Caco-2 (cell line): ENCODE measurements around the gene RERE. TPM values are rescaled to one million over a fixed set of nuclear protein-coding genes. Genes with fewer than 3 reads are reported as not detected.

ENCODE experiments used
- BruUV-seq: library from RNA; stranded (reverse); fragments of 400-500 nt; replicated peaks from 2 replicates; lab custom pipeline; 2021; lab: Mats Ljungman, UMichigan
- CTCF ChIA-PET: fragments of 300-600 bp; sonication (Branson Sonifier 250); formaldehyde crosslinking; loops from one replicate; lab custom pipeline; 2022; ENCODE audit warnings: antibody characterized with exemption; lab: Charles Lee
- POLR2A ChIA-PET: fragments of 300-600 bp; sonication (Branson Sonifier 250); formaldehyde crosslinking; loops from one replicate; lab custom pipeline; 2022; ENCODE audit warnings: antibody characterized with exemption; lab: Charles Lee
- DNase-seq, 2 experiments: peaks; one replicate each; pipeline versions ENCODE4 v3.0.0 to v3.0.0-alpha.2; 2020 to 2022
- H3K27me3 ChIP-seq: replicated peaks from 2 replicates; pipeline ENCODE4 v1.6.0; 2011; ENCODE audit warnings: low read length; ENCODE audit not compliant: control insufficient read depth, insufficient read depth
- H3K36me3 ChIP-seq: 2 replicates; pipeline ENCODE4 v1.5.1; 2011; ENCODE audit warnings: low read length; ENCODE audit not compliant: control insufficient read depth, insufficient read depth
- H3K4me1 ChIP-seq: fragments of 250-450 bp; sonication (Bioruptor Pico); 2 replicates; pipeline ENCODE4 v1.5.1; 2020; ENCODE audit warnings: mild to moderate bottlenecking
- H3K4me3 ChIP-seq: 2 replicates; pipeline ENCODE4 v1.5.1; 2011; ENCODE audit warnings: low read depth, mild to moderate bottlenecking, control low read depth, low read length
- H3K9me3 ChIP-seq: fragments of 250-450 bp; sonication (Bioruptor Pico); 2 replicates; pipeline ENCODE4 v1.5.1; 2020; ENCODE audit warnings: mild to moderate bottlenecking, moderate library complexity
- H3K27ac Mint-ChIP-seq: one replicate; pipeline ENCODE4 v1.8.0; 2022; ENCODE audit warnings: mixed read lengths; ENCODE audit not compliant: unreplicated experiment
- H3K27me3 Mint-ChIP-seq: one replicate; pipeline ENCODE4 v1.8.0; 2022; ENCODE audit warnings: mixed read lengths; ENCODE audit not compliant: insufficient read depth, unreplicated experiment
- H3K36me3 Mint-ChIP-seq: one replicate; pipeline ENCODE4 v1.8.0; 2022; ENCODE audit warnings: mild to moderate bottlenecking, mixed read lengths; ENCODE audit not compliant: insufficient read depth, unreplicated experiment
- H3K4me1 Mint-ChIP-seq: one replicate; pipeline ENCODE4 v1.8.0; 2022; ENCODE audit warnings: low read depth, mixed read lengths; ENCODE audit not compliant: unreplicated experiment
- H3K4me3 Mint-ChIP-seq: one replicate; pipeline ENCODE4 v1.8.0; 2022; ENCODE audit warnings: mild to moderate bottlenecking, moderate library complexity, mixed read lengths; ENCODE audit not compliant: unreplicated experiment
- H3K9me3 Mint-ChIP-seq: one replicate; pipeline ENCODE4 v1.8.0; 2022; ENCODE audit warnings: mixed read lengths; ENCODE audit not compliant: unreplicated experiment
- CTCF ChIP-seq, 2 experiments: fragments of 200-600 bp in 1 of 2; IDR thresholded peaks; 1 replicate in 1 of 2; 2 replicates in 1 of 2; pipeline versions ENCODE4 v1.5.1 to v1.8.0; 2011 to 2022; ENCODE audit warnings: antibody characterized with exemption in 1 of 2, control low read depth in 1 of 2, inconsistent platforms in 1 of 2, low read depth in 1 of 2, low read length in 1 of 2, mild to moderate bottlenecking in 1 of 2, moderate library complexity in 1 of 2; ENCODE audit not compliant: insufficient read depth in 1 of 2, severe bottlenecking in 1 of 2, unreplicated experiment in 1 of 2
- intact Hi-C: fragments of 100-400 bp; cut with micrococcal nuclease; formaldehyde crosslinking; loops from one replicate; pipeline ENCODE4 v1.10.0; 2022; ENCODE audit not compliant: unreplicated experiment
- total RNA-seq: library from RNA; stranded (reverse); gene quantifications from 2 replicates; pipeline ENCODE4 v1.2.3, GENCODE V29; 2022

RERE gene
- total RNA-seq, 1 experiment from 2014 or later, result 85.2 TPM

- H3K4me1 ChIP-seq, result peaks cover 34% of the 10 kb centered on the region
- no peak for DNase-seq
- no peak overlapping the region for H3K4me3 ChIP-seq
- no peaks in the 10 kb centered on the region for H3K27me3 Mint-ChIP-seq
- no TSS peak for BruUV-seq
- ChIA-PET CTCF (no interaction called here), POLR2A (no interaction called here)
- no peaks in the 10 kb centered on the region for H3K9me3 ChIP-seq
- no peaks in the 10 kb centered on the region for H3K9me3 Mint-ChIP-seq
- peaks cover 23% of the 10 kb centered on the region for H3K4me1 Mint-ChIP-seq
- H3K36me3 Mint-ChIP-seq, result peaks cover 22% of the 10 kb centered on the region
- TF ChIP-seq CTCF (IDR thresholded peaks at IDR 0.05; ENCODE audit: insufficient read depth in 1 of 2, low read depth in 1 of 2, low read length in 1 of 2, severe bottlenecking in 1 of 2, unreplicated experiment in 1 of 2), result no peak
- no peaks in the 10 kb centered on the region for H3K36me3 ChIP-seq
- H3K4me3 Mint-ChIP-seq, result no peak overlapping the region
- no peak overlapping the region for H3K27ac Mint-ChIP-seq
- H3K27me3 ChIP-seq, result no peaks in the 10 kb centered on the region
- intact Hi-C loops, result no loop called here
Observed at GRCh38 chr1:8516793-8517556, 300.5 kb downstream of the RERE start.

- Mint-ChIP-seq H3K9me3 (no peaks in the 10 kb centered on the region), H3K27me3 (no peaks in the 10 kb centered on the region), H3K36me3 (peaks cover 17% of the 10 kb centered on the region), H3K4me1 (peaks cover 22% of the 10 kb centered on the region), H3K27ac (no peak overlapping the region), H3K4me3 (no peak overlapping the region)
- intact Hi-C loops, result no loop called here
- no peaks in the 10 kb centered on the region for H3K27me3 ChIP-seq
- no peak for DNase-seq
- ChIA-PET CTCF (interaction anchor here (0.6 kb wide), 1 partner anchor 400 kb away, joined by 3 read pairs; no protein-coding TSS in a partner anchor), POLR2A (no interaction called here)
- no peaks in the 10 kb centered on the region for H3K9me3 ChIP-seq
- peaks cover 27% of the 10 kb centered on the region for H3K4me1 ChIP-seq
- no peaks in the 10 kb centered on the region for H3K36me3 ChIP-seq
- TF ChIP-seq CTCF (IDR thresholded peaks at IDR 0.05; ENCODE audit: insufficient read depth in 1 of 2, low read depth in 1 of 2, low read length in 1 of 2, severe bottlenecking in 1 of 2, unreplicated experiment in 1 of 2), result no peak
- H3K4me3 ChIP-seq, result no peak overlapping the region
- no TSS peak for BruUV-seq
Observed at GRCh38 chr1:8516278-8516777, 301.1 kb downstream of the RERE start.

GRCh38 chr1:8512504-8512903 is 304.9 kb downstream of the RERE start:
- ChIA-PET POLR2A (no interaction called here), CTCF (no interaction called here)
- H3K4me1 ChIP-seq, result peaks cover 11% of the 10 kb centered on the region

More at GRCh38 chr1:8512504-8512903, 304.9 kb downstream of the RERE start:
- H3K4me3 ChIP-seq, result no peak overlapping the region
- H3K27me3 ChIP-seq, result no peaks in the 10 kb centered on the region
- DNase-seq, result no peak
- H3K27ac Mint-ChIP-seq, result no peak overlapping the region
- intact Hi-C loops, result no loop called here
- no peaks in the 10 kb centered on the region for H3K27me3 Mint-ChIP-seq
- TF ChIP-seq CTCF (IDR thresholded peaks at IDR 0.05; ENCODE audit: insufficient read depth in 1 of 2, low read depth in 1 of 2, low read length in 1 of 2, severe bottlenecking in 1 of 2, unreplicated experiment in 1 of 2), result no peak
- no peaks in the 10 kb centered on the region for H3K9me3 ChIP-seq
- no peaks in the 10 kb centered on the region for H3K36me3 ChIP-seq
- H3K9me3 Mint-ChIP-seq, result no peaks in the 10 kb centered on the region
- no TSS peak for BruUV-seq
- no peak overlapping the region for H3K4me3 Mint-ChIP-seq
- peaks cover 18% of the 10 kb centered on the region for H3K4me1 Mint-ChIP-seq
- H3K36me3 Mint-ChIP-seq, result peaks cover 21% of the 10 kb centered on the region
